T-cell (primary cell): Measurements from ENCODE around the gene CDS2. TPM values are rescaled to one million over a fixed set of nuclear protein-coding genes. Genes with fewer than 3 reads are reported as not detected.

Experiments used
- ATAC-seq, 4 experiments: fragments of 200-7000 bp in 3 of 4; fragments of 150-1000 bp in 1 of 4; cut with Tn5 transposase; replicated peaks in 1 of 4; 1 replicate in 3 of 4; 2 replicates in 1 of 4; pipeline ENCODE4 v1.10.0; 2021; ENCODE audit warnings: moderate library complexity in 3 of 4, mild to moderate bottlenecking in 2 of 4, moderate number of reproducible peaks in 1 of 4
- CTCF ChIA-PET, 2 donors: fragments of 300-600 bp; sonication (Branson Sonifier 250); formaldehyde crosslinking; loops; one replicate each; lab custom pipeline; 2022; ENCODE audit warnings: antibody characterized with exemption in 2 of 2; lab: Charles Lee
- POLR2A ChIA-PET, 2 donors: fragments of 300-600 bp; sonication (Branson Sonifier 250); formaldehyde crosslinking; loops; one replicate each; lab custom pipeline; 2022; ENCODE audit warnings: antibody characterized with exemption in 2 of 2; lab: Charles Lee
- DNase-seq, 35 experiments: peaks; one replicate each; pipeline versions ENCODE4 v3.0.0 to v3.0.0-alpha.2; 2013 to 2023
- H3K27ac ChIP-seq: one replicate; pipeline ENCODE4 v1.5.1; 2013; ENCODE audit warnings: low read length
- H3K27me3 ChIP-seq, 2 experiments: replicated peaks in 1 of 2; 1 replicate in 1 of 2; 2 replicates in 1 of 2; pipeline versions ENCODE4 v1.6.1 to v1.7.0; 2013; ENCODE audit warnings: low read length in 1 of 2, mixed read lengths in 1 of 2; ENCODE audit not compliant: control insufficient read depth in 2 of 2, insufficient read depth in 2 of 2; ENCODE audit errors: extremely low read depth in 1 of 2
- H3K36me3 ChIP-seq, 2 donors: 1 replicate in 1 of 2; 2 replicates in 1 of 2; pipeline versions ENCODE4 v1.6.1 to v1.7.0; 2013; ENCODE audit warnings: low read length in 1 of 2; ENCODE audit not compliant: control insufficient read depth in 2 of 2, insufficient read depth in 1 of 2; ENCODE audit errors: extremely low read depth in 1 of 2
- H3K4me1 ChIP-seq, 2 experiments: 1 replicate in 1 of 2; 2 replicates in 1 of 2; pipeline versions ENCODE4 v1.6.1 to v1.7.0; 2013; ENCODE audit warnings: low read length in 2 of 2, mixed read lengths in 1 of 2; ENCODE audit not compliant: insufficient read depth in 2 of 2, control insufficient read depth in 1 of 2; ENCODE audit errors: extremely low read depth in 1 of 2
- H3K4me3 ChIP-seq, 2 donors: 1 replicate in 1 of 2; 2 replicates in 1 of 2; pipeline versions ENCODE4 v1.5.1 to v1.7.0; 2013; ENCODE audit warnings: mild to moderate bottlenecking in 2 of 2, low read length in 1 of 2, moderate library complexity in 1 of 2; ENCODE audit not compliant: control insufficient read depth in 1 of 2; ENCODE audit errors: extremely low read depth in 1 of 2
- H3K9me3 ChIP-seq: 2 replicates; pipeline ENCODE4 v1.7.0; 2013
- H3K27ac Mint-ChIP-seq, 2 donors: one replicate each; pipeline ENCODE4 v1.8.0; 2020 to 2021; ENCODE audit warnings: mild to moderate bottlenecking in 2 of 2, mixed read lengths in 2 of 2
- H3K27me3 Mint-ChIP-seq, 2 donors: one replicate each; pipeline ENCODE4 v1.8.0; 2021 to 2022; ENCODE audit warnings: mixed read lengths in 2 of 2
- H3K36me3 Mint-ChIP-seq: one replicate; pipeline ENCODE4 v1.8.0; 2021; ENCODE audit warnings: mixed read lengths
- H3K4me1 Mint-ChIP-seq, 3 donors: one replicate each; pipeline ENCODE4 v1.8.0; 2020 to 2022; ENCODE audit warnings: mixed read lengths in 3 of 3, mild to moderate bottlenecking in 1 of 3
- H3K4me3 Mint-ChIP-seq, 3 donors: one replicate each; pipeline ENCODE4 v1.8.0; 2020 to 2022; ENCODE audit warnings: mild to moderate bottlenecking in 3 of 3, mixed read lengths in 3 of 3, moderate library complexity in 3 of 3
- H3K9me3 Mint-ChIP-seq, 3 donors: one replicate each; pipeline ENCODE4 v1.8.0; 2020 to 2022; ENCODE audit warnings: mixed read lengths in 3 of 3
- WGBS: methylation state at CpG from one replicate; pipeline ENCODE4 v1.1.5; 2013; ENCODE audit warnings: missing lambda C conversion rate; ENCODE audit not compliant: insufficient coverage; 5-methylcytosine and 5-hydroxymethylcytosine counted together
- total RNA-seq, 35 experiments: library from RNA in 6 of 35; stranded (reverse) in 6 of 35; fragments of 120-200 nt in 1 of 35; gene quantifications; one replicate each; pipeline versions ENCODE4 v1.2.1 to v1.2.4 and lab custom pipeline; 2013 to 2026

The CDS2 gene
- total RNA-seq, 5 donors from 2014 or later (not counting 1 experiment from before 2014, with no cell fraction given): 47.1 to 62.2 (median 48.9) TPM

GRCh38 chr20:5189917-5190316, 63.1 kb downstream of the CDS2 start:
- no peak for ATAC-seq
- no peak overlapping the region for H3K4me3 Mint-ChIP-seq
- no peaks in the 10 kb centered on the region for H3K9me3 Mint-ChIP-seq
- H3K27ac Mint-ChIP-seq: no peak overlapping the region
- WGBS: 98% methylated on average over 6 of the region's 6 CpGs
- Histone ChIP-seq H3K27ac (no peak overlapping the region), H3K27me3 (no peaks in the 10 kb centered on the region), H3K36me3 (peaks cover 11 to 57% of the 10 kb centered on the region in 2 donors), H3K4me3 (no peak overlapping the region), H3K9me3 (no peaks in the 10 kb centered on the region), H3K4me1 (no peaks in the 10 kb centered on the region)
- peaks cover 35% of the 10 kb centered on the region for H3K36me3 Mint-ChIP-seq
- no peak for DNase-seq
- peaks cover 2 to 6% (median 6%) of the 10 kb centered on the region in 3 donors for H3K4me1 Mint-ChIP-seq
- ChIA-PET CTCF (interaction anchor here (0.6 to 4.7 kb wide), 3 partner anchors 63 to 234 kb away, joined by 3 to 46 read pairs (median 8); partner anchors contain the start of gene CDS2 (in 1 of the 2)), POLR2A (interaction anchor here in 1 of 2 donors (0.5 kb wide), 1 partner anchor 26 kb away, joined by 6 read pairs; no protein-coding TSS in a partner anchor)
- no peaks in the 10 kb centered on the region for H3K27me3 Mint-ChIP-seq

- ChIA-PET CTCF (interaction anchor here in 1 of 2 donors (0.6 to 4.7 kb wide), 2 partner anchors 64 to 133 kb away, joined by 3 to 46 read pairs; partner anchors contain the start of gene CDS2), POLR2A (interaction anchor here (0.5 kb wide), 2 partner anchors 27 to 59 kb away, joined by 3 to 6 read pairs; no protein-coding TSS in a partner anchor)
- Histone ChIP-seq H3K27ac (no peak overlapping the region), H3K4me1 (no peaks in the 10 kb centered on the region), H3K4me3 (no peak overlapping the region), H3K27me3 (no peaks in the 10 kb centered on the region), H3K9me3 (no peaks in the 10 kb centered on the region), H3K36me3 (peaks cover 11 to 60% of the 10 kb centered on the region in 2 donors)
- WGBS: no CpG with 5 or more reads among the region's 3 CpGs
- H3K4me1 Mint-ChIP-seq: peaks cover 2 to 6% (median 6%) of the 10 kb centered on the region in 3 donors
- no peaks in the 10 kb centered on the region for H3K9me3 Mint-ChIP-seq
- peaks cover 37% of the 10 kb centered on the region for H3K36me3 Mint-ChIP-seq
- DNase-seq: no peak
- no peaks in the 10 kb centered on the region for H3K27me3 Mint-ChIP-seq
- no peak for ATAC-seq
- H3K27ac Mint-ChIP-seq: no peak overlapping the region
- no peak overlapping the region for H3K4me3 Mint-ChIP-seq
These were observed 63.6 kb downstream of the CDS2 start for GRCh38 chr20:5190444-5190843.

- peak overlapping the region; percentile 79 to 80 for H3K27ac Mint-ChIP-seq
- ChIA-PET CTCF (interaction anchor here (0.6 to 4.7 kb wide), 13 partner anchors 10 to 582 kb away, joined by 3 to 46 read pairs (median 4); partner anchors contain the start of genes CDS2 (in 2 of the 2) and PCNA (in 1 of the 2)), POLR2A (interaction anchor here in 1 of 2 donors (0.6 to 0.7 kb wide), 2 partner anchors 65 to 73 kb away, joined by 4 to 5 read pairs; partner anchors contain the start of genes CDS2 and PCNA)
- H3K27me3 Mint-ChIP-seq: no peaks in the 10 kb centered on the region
- no peak overlapping the region for H3K4me3 ChIP-seq
- no peaks in the 10 kb centered on the region for H3K4me1 ChIP-seq
- no peaks in the 10 kb centered on the region for H3K9me3 ChIP-seq
- no peaks in the 10 kb centered on the region for H3K27me3 ChIP-seq
- H3K9me3 Mint-ChIP-seq: no peaks in the 10 kb centered on the region
- H3K4me1 Mint-ChIP-seq: peaks cover 2 to 6% (median 6%) of the 10 kb centered on the region in 3 donors
- peaks cover 7 to 51% of the 10 kb centered on the region in 2 donors for H3K36me3 ChIP-seq
- WGBS: 75% methylated on average over 7 of the region's 9 CpGs
- peaks cover 38% of the 10 kb centered on the region for H3K36me3 Mint-ChIP-seq
- ATAC-seq (peak; percentile 59 to 79 (median 71)), DNase-seq (peak in 27 of 35 experiments; percentile 5 to 78 (median 22))
- no peak overlapping the region for H3K4me3 Mint-ChIP-seq
- peak overlapping the region; percentile 13 for H3K27ac ChIP-seq
These were observed 65.2 kb downstream of the CDS2 start for GRCh38 chr20:5191829-5192569.

GRCh38 chr20:5192570-5193431, 66.0 kb downstream of the CDS2 start:
- ATAC-seq (peak in 1 of 4 experiments; percentile 18), DNase-seq (no peak)
- H3K4me3 ChIP-seq: no peak overlapping the region
- Mint-ChIP-seq H3K4me1 (peaks cover 2 to 6% (median 6%) of the 10 kb centered on the region in 3 donors), H3K36me3 (peaks cover 36% of the 10 kb centered on the region), H3K27ac (peak overlapping the region in 1 of 2 donors; percentile 79), H3K27me3 (no peaks in the 10 kb centered on the region), H3K4me3 (no peak overlapping the region), H3K9me3 (no peaks in the 10 kb centered on the region)
- peaks cover 7 to 54% of the 10 kb centered on the region in 2 donors for H3K36me3 ChIP-seq
- 64% methylated on average over 4 of the region's 9 CpGs for WGBS
- H3K9me3 ChIP-seq: no peaks in the 10 kb centered on the region
- no peaks in the 10 kb centered on the region for H3K4me1 ChIP-seq
- no peak overlapping the region for H3K27ac ChIP-seq
- ChIA-PET CTCF (interaction anchor here (0.6 to 4.7 kb wide), 12 partner anchors 10 to 1671 kb away, joined by 3 to 46 read pairs (median 4); partner anchors contain the start of genes CDS2 (in 2 of the 2) and PCNA (in 1 of the 2)), POLR2A (interaction anchor here in 1 of 2 donors (0.7 kb wide), 1 partner anchor 73 kb away, joined by 5 read pairs; the partner anchor contains the start of gene PCNA)
- H3K27me3 ChIP-seq: no peaks in the 10 kb centered on the region

- Histone ChIP-seq H3K27ac (no peak overlapping the region), H3K36me3 (peaks cover 12 to 40% of the 10 kb centered on the region in 2 donors), H3K4me1 (no peaks in the 10 kb centered on the region), H3K27me3 (no peaks in the 10 kb centered on the region), H3K9me3 (no peaks in the 10 kb centered on the region), H3K4me3 (no peak overlapping the region)
- Mint-ChIP-seq H3K36me3 (peaks cover 38% of the 10 kb centered on the region), H3K9me3 (no peaks in the 10 kb centered on the region), H3K4me3 (no peak overlapping the region), H3K4me1 (peaks cover 2 to 6% (median 6%) of the 10 kb centered on the region in 3 donors), H3K27me3 (no peaks in the 10 kb centered on the region), H3K27ac (no peak overlapping the region)
- DNase-seq (no peak), ATAC-seq (no peak)
- POLR2A ChIA-PET: no interaction called here
- 98% methylated on average over 4 of the region's 4 CpGs for WGBS
- CTCF ChIA-PET: no interaction called here
These were observed 68.8 kb downstream of the CDS2 start for GRCh38 chr20:5195655-5196054.
